ENCODE data around the gene POU1F1.
"Not testable (repeated sequence)": the region's sequence is repeated elsewhere in the genome, so short reads cannot be mapped to it uniquely, and the experiment has no call there.

POU1F1 gene

GRCh38 chr3:87276484-87276883 lies at the start of gene POU1F1:
Gene POU1F1, minus strand, starts transcription at chr3:87276584. Its CDS starts 122 bp downstream, at chr3:87276462.
- no peak for DNase-seq

- DNase-seq, result no peak
Measured at GRCh38 chr3:87324609-87325008, 48.2 kb upstream of the POU1F1 start.

- no peak for DNase-seq
Measured at GRCh38 chr3:87320756-87321626, 44.6 kb upstream of the POU1F1 start.

- DNase-seq, result no peak
Measured at GRCh38 chr3:87318617-87319021, 42.2 kb upstream of the POU1F1 start.

- no peak for DNase-seq
Measured at GRCh38 chr3:87317779-87318178, 41.4 kb upstream of the POU1F1 start.

- no peak for DNase-seq
Measured at GRCh38 chr3:87313641-87314040, 37.3 kb upstream of the POU1F1 start.

- no peak for DNase-seq
Measured at GRCh38 chr3:87311309-87311708, 34.9 kb upstream of the POU1F1 start.

- no peak for DNase-seq
Measured at GRCh38 chr3:87309601-87310000, 33.2 kb upstream of the POU1F1 start.

- DNase-seq, result no peak
Measured at GRCh38 chr3:87307805-87308204, 31.4 kb upstream of the POU1F1 start.

- no peak for DNase-seq
Measured at GRCh38 chr3:87305517-87305916, 29.1 kb upstream of the POU1F1 start.

- DNase-seq, result not testable (repeated sequence)
Measured at GRCh38 chr3:87305031-87305430, 28.6 kb upstream of the POU1F1 start.

GRCh38 chr3:87298111-87298718 lies 21.8 kb upstream of the POU1F1 start:
- no peak for DNase-seq

GRCh38 chr3:87288446-87288845 lies 12.1 kb upstream of the POU1F1 start:
- DNase-seq, result no peak

- DNase-seq, result no peak
Measured at GRCh38 chr3:87287011-87287410, 10.6 kb upstream of the POU1F1 start.

- no peak for DNase-seq
Measured at GRCh38 chr3:87272718-87273341, 3.6 kb downstream of the POU1F1 start.

- no peak for DNase-seq
Measured at GRCh38 chr3:87270908-87271700, 5.3 kb downstream of the POU1F1 start.

GRCh38 chr3:87269723-87270122 lies 6.7 kb downstream of the POU1F1 start:
- DNase-seq, result no peak

- peak; percentile 7 for DNase-seq
Measured at GRCh38 chr3:87268646-87269211, 7.7 kb downstream of the POU1F1 start.

GRCh38 chr3:87267953-87268645 lies 8.3 kb downstream of the POU1F1 start:
- no peak for DNase-seq

- DNase-seq, result no peak
Measured at GRCh38 chr3:87261925-87262324, 14.5 kb downstream of the POU1F1 start.

GRCh38 chr3:87260270-87260669 lies 16.1 kb downstream of the POU1F1 start:
- no peak for DNase-seq

GRCh38 chr3:87250009-87250408 lies 26.4 kb downstream of the POU1F1 start:
- no peak for DNase-seq
